ENCODE measurements around the gene ZHX3. TPM values are rescaled to one million over a fixed set of nuclear protein-coding genes. Genes with fewer than 3 reads are reported as not detected.

ZHX3 gene
- total RNA-seq, 1 experiment from 2014 or later: 24.6 TPM

DNA sequence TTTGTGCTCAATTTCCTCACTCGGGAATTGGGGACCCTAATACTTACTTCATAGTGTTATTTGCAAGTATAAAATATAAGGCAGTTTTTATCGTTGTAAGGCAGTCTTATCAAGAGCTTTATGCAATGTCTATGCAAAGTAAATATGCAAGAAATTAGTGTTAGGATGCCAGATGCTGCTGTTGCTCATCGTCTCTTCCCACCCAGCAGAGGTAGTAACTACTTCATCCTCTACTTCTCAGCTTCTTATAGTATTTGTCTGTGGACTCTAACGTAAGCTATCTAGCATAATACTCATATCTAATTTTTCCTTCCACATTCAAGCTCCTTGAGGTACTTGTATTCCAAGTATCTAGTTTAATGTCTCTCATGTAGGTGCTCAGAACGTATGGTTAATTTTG, 168.6 kb downstream of the ZHX3 start:
- ChIA-PET CTCF (interaction anchor here (1.0 to 1.3 kb wide), 2 partner anchors 14 to 186 kb away, joined by 3 to 5 read pairs; no protein-coding TSS in a partner anchor), POLR2A (interaction anchor here (1.0 kb wide), 1 partner anchor 11 kb away, joined by 3 read pairs; no protein-coding TSS in a partner anchor)
- H3K4me1 Mint-ChIP-seq (ENCODE audit: low read depth, unreplicated experiment): peaks cover 15% of the 10 kb centered on the region
- Histone ChIP-seq H3K36me3 (ENCODE audit: control insufficient read depth, insufficient read depth, low read length) (no peaks in the 10 kb centered on the region), H3K9me3 (no peaks in the 10 kb centered on the region), H3K27me3 (replicated peaks; ENCODE audit: control insufficient read depth, insufficient read depth, low read length) (no peaks in the 10 kb centered on the region), H3K4me1 (no peaks in the 10 kb centered on the region; the same call in 1 of the 2 replicates), H3K4me3 (ENCODE audit: low read depth, low read length) (no peak overlapping the region)
- H3K27me3 Mint-ChIP-seq (ENCODE audit: insufficient read depth, unreplicated experiment): no peaks in the 10 kb centered on the region
- BruUV-seq (replicated peaks): no TSS peak
- no peak for DNase-seq
- TF ChIP-seq, protein P1, sequence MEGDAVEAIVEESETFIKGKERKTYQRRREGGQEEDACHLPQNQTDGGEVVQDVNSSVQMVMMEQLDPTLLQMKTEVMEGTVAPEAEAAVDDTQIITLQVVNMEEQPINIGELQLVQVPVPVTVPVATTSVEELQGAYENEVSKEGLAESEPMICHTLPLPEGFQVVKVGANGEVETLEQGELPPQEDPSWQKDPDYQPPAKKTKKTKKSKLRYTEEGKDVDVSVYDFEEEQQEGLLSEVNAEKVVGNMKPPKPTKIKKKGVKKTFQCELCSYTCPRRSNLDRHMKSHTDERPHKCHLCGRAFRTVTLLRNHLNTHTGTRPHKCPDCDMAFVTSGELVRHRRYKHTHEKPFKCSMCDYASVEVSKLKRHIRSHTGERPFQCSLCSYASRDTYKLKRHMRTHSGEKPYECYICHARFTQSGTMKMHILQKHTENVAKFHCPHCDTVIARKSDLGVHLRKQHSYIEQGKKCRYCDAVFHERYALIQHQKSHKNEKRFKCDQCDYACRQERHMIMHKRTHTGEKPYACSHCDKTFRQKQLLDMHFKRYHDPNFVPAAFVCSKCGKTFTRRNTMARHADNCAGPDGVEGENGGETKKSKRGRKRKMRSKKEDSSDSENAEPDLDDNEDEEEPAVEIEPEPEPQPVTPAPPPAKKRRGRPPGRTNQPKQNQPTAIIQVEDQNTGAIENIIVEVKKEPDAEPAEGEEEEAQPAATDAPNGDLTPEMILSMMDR (IDR thresholded peaks at IDR 0.05; ENCODE audit: insufficient read depth in 1 of 2, low read depth in 1 of 2, low read length in 1 of 2, severe bottlenecking in 1 of 2, unreplicated experiment in 1 of 2): no peak
- no peak overlapping the region for H3K27ac Mint-ChIP-seq (ENCODE audit: unreplicated experiment)
- H3K4me3 Mint-ChIP-seq (ENCODE audit: unreplicated experiment): no peak overlapping the region
- H3K9me3 Mint-ChIP-seq (ENCODE audit: unreplicated experiment): no peaks in the 10 kb centered on the region
- intact Hi-C loops (cut with micrococcal nuclease; ENCODE audit: unreplicated experiment): no loop called here
- H3K36me3 Mint-ChIP-seq (ENCODE audit: insufficient read depth, unreplicated experiment): peaks cover 2% of the 10 kb centered on the region

DNA sequence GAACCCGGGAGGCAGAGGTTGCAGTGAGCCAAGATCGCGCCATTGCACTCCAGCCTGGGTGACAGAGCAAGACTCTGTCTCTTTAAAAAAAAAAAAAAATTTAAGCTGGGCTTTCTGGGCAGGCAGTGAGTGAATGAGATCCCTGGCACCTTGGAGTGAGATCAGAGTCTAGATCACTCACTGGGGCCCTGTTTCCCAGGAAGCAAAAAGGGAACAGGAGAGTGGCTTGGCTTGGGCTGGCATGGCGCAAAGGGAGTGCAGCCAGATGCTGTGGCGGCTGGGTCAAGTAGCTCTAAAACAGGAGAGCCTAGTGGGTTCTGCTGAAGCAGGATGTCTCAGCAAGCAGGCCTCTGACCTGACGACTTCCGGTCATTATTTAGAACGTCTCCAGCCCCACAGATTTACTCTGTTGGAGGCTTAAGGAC, 169.8 kb downstream of the ZHX3 start:
- intact Hi-C loops (cut with micrococcal nuclease; ENCODE audit: unreplicated experiment): no loop called here
- Mint-ChIP-seq H3K4me1 (ENCODE audit: low read depth, unreplicated experiment) (peaks cover 14% of the 10 kb centered on the region), H3K27ac (ENCODE audit: unreplicated experiment) (no peak overlapping the region), H3K36me3 (ENCODE audit: insufficient read depth, unreplicated experiment) (no peaks in the 10 kb centered on the region), H3K27me3 (ENCODE audit: insufficient read depth, unreplicated experiment) (no peaks in the 10 kb centered on the region), H3K4me3 (ENCODE audit: unreplicated experiment) (no peak overlapping the region), H3K9me3 (ENCODE audit: unreplicated experiment) (no peaks in the 10 kb centered on the region)
- H3K36me3 ChIP-seq (ENCODE audit: control insufficient read depth, insufficient read depth, low read length): no peaks in the 10 kb centered on the region
- CTCF ChIA-PET: interaction anchor here (0.6 to 1.9 kb wide), 6 partner anchors 9 to 193 kb away, joined by 3 to 6 read pairs (median 4); partner anchors contain the start of gene LPIN3
- no peak for DNase-seq
- POLR2A ChIA-PET: no interaction called here
- no peaks in the 10 kb centered on the region; the same call in 1 of the 2 replicates for H3K4me1 ChIP-seq
- no peaks in the 10 kb centered on the region for H3K9me3 ChIP-seq
- no peak overlapping the region for H3K4me3 ChIP-seq (ENCODE audit: low read depth, low read length)
- TF ChIP-seq, protein P1 (IDR thresholded peaks at IDR 0.05; ENCODE audit: insufficient read depth in 1 of 2, low read depth in 1 of 2, low read length in 1 of 2, severe bottlenecking in 1 of 2, unreplicated experiment in 1 of 2): no peak
- BruUV-seq (replicated peaks): no TSS peak
- no peaks in the 10 kb centered on the region for H3K27me3 ChIP-seq (replicated peaks; ENCODE audit: control insufficient read depth, insufficient read depth, low read length)

DNA sequence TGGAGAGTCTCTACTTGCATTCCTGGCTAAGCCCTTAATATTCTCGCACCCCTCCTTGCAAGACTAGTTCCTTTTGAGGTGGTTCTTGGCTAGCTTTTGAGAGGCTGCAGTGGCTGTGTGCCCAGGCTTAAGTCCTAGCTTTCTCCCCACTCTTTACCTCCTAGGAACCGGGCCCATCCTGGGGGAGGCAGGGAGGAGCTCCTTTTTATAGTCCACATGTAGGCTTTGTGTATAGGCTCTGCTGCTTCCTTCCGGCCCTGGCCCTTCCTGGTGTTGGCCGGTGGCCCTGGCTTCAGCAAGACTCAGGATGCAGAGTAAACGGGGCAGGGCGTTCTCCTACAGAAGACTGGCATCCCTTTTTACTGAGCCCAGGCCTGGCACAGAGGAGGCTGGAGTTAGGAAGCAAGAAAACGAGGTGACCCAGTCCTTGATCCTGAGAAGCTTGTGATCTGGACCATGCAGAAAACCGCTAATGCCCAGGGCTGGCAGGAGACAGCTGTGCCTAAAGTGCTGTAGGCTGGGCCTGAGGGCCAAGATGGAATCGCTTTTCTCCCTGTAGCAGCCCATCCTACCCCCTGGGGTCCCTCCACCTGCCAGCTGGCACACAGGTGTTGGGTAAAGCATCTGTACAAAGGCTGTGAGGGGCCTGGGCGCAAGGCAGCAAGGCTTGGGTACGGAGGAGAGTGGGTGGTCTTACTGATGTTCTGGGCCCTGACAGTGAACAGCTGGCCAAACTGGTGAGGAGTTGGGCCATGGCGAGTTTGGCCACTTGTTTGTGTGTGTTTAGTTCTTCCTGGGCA, 171.5 kb downstream of the ZHX3 start:
- no peaks in the 10 kb centered on the region for H3K27me3 Mint-ChIP-seq (ENCODE audit: insufficient read depth, unreplicated experiment)
- BruUV-seq (replicated peaks): no TSS peak
- Histone ChIP-seq H3K9me3 (no peaks in the 10 kb centered on the region), H3K27me3 (replicated peaks; ENCODE audit: control insufficient read depth, insufficient read depth, low read length) (no peaks in the 10 kb centered on the region), H3K36me3 (ENCODE audit: control insufficient read depth, insufficient read depth, low read length) (0 out of 2 replicates have a peak, but pooled peaks cover 1% of the 10 kb centered on the region), H3K4me3 (ENCODE audit: low read depth, low read length) (no peak overlapping the region), H3K4me1 (no peaks in the 10 kb centered on the region; the same call in 1 of the 2 replicates)
- H3K9me3 Mint-ChIP-seq (ENCODE audit: unreplicated experiment): no peaks in the 10 kb centered on the region
- H3K4me3 Mint-ChIP-seq (ENCODE audit: unreplicated experiment): no peak overlapping the region
- no peak overlapping the region for H3K27ac Mint-ChIP-seq (ENCODE audit: unreplicated experiment)
- POLR2A ChIA-PET: no interaction called here
- H3K4me1 Mint-ChIP-seq (ENCODE audit: low read depth, unreplicated experiment): peaks cover 8% of the 10 kb centered on the region
- CTCF ChIA-PET: interaction anchor here (1.5 to 1.9 kb wide), 3 partner anchors 11 to 195 kb away, joined by 4 to 6 read pairs (median 5); partner anchors contain the start of gene LPIN3
- DNase-seq: no peak
- TF ChIP-seq, protein P1 (IDR thresholded peaks at IDR 0.05; ENCODE audit: insufficient read depth in 1 of 2, low read depth in 1 of 2, low read length in 1 of 2, severe bottlenecking in 1 of 2, unreplicated experiment in 1 of 2): no peak
- intact Hi-C loops (cut with micrococcal nuclease; ENCODE audit: unreplicated experiment): no loop called here
- H3K36me3 Mint-ChIP-seq (ENCODE audit: insufficient read depth, unreplicated experiment): no peaks in the 10 kb centered on the region
